CD4-positive, alpha-beta T cell (primary cell): ENCODE results near the gene YY1. TPM values are rescaled to one million over a fixed set of nuclear protein-coding genes. Genes with fewer than 3 reads are reported as not detected.

Experiments used
- ATAC-seq: fragments of 200-7000 bp; cut with Tn5 transposase; one replicate; pipeline ENCODE4 v1.10.0; 2022; ENCODE audit warnings: mild to moderate bottlenecking; ENCODE audit not compliant: poor library complexity
- CTCF ChIA-PET: fragments of 350-600 bp; sonication (Branson Sonifier 250); formaldehyde crosslinking; loops from one replicate; lab custom pipeline; 2021; ENCODE audit warnings: antibody characterized with exemption, inconsistent platforms; lab: Charles Lee
- POLR2A ChIA-PET: fragments of 350-600 bp; sonication (Branson Sonifier 250); formaldehyde crosslinking; loops from one replicate; lab custom pipeline; 2021; ENCODE audit warnings: antibody characterized with exemption, inconsistent platforms; lab: Charles Lee
- DNase-seq, 14 experiments: peaks; one replicate each; pipeline ENCODE4 v3.0.0-alpha.2; 2013 to 2020; ENCODE audit warnings: mixed read lengths in 2 of 14
- H3K27ac ChIP-seq, 2 donors: one replicate each; pipeline versions ENCODE4 v1.5.1 to v1.7.0; 2013; ENCODE audit warnings: low read length in 2 of 2, low read depth in 1 of 2, mild to moderate bottlenecking in 1 of 2
- H3K27me3 ChIP-seq, 2 experiments: 1 replicate in 1 of 2; 2 replicates in 1 of 2; pipeline versions ENCODE4 v1.6.1 to v1.7.0; 2013; ENCODE audit warnings: low read length in 2 of 2, control low read depth in 1 of 2, mild to moderate bottlenecking in 1 of 2, moderate library complexity in 1 of 2; ENCODE audit not compliant: insufficient read depth in 2 of 2, control insufficient read depth in 1 of 2
- H3K36me3 ChIP-seq: one replicate; pipeline ENCODE4 v1.6.1; 2013; ENCODE audit warnings: low read length, control low read depth; ENCODE audit not compliant: insufficient read depth
- H3K4me1 ChIP-seq: one replicate; pipeline ENCODE4 v1.6.1; 2013; ENCODE audit warnings: low read length, control low read depth; ENCODE audit not compliant: insufficient read depth
- H3K4me3 ChIP-seq: one replicate; pipeline ENCODE4 v1.5.1; 2013; ENCODE audit warnings: mild to moderate bottlenecking, low read length, moderate library complexity
- H3K9me3 ChIP-seq, 2 experiments: 1 replicate in 1 of 2; 2 replicates in 1 of 2; pipeline versions ENCODE4 v1.6.1 to v1.7.0; 2013; ENCODE audit warnings: low read length in 2 of 2, mild to moderate bottlenecking in 2 of 2, control low read depth in 1 of 2, moderate library complexity in 1 of 2; ENCODE audit not compliant: control insufficient read depth in 1 of 2, insufficient read depth in 1 of 2
- H3K27ac Mint-ChIP-seq: one replicate; pipeline ENCODE4 v1.8.0; 2020; ENCODE audit warnings: mixed read lengths
- H3K27me3 Mint-ChIP-seq: one replicate; pipeline ENCODE4 v1.8.0; 2021; ENCODE audit warnings: mixed read lengths
- H3K36me3 Mint-ChIP-seq: one replicate; pipeline ENCODE4 v1.8.0; 2021; ENCODE audit warnings: low read depth, mixed read lengths
- H3K4me1 Mint-ChIP-seq: one replicate; pipeline ENCODE4 v1.8.0; 2021; ENCODE audit warnings: low read depth, mixed read lengths
- H3K4me3 Mint-ChIP-seq: one replicate; pipeline ENCODE4 v1.8.0; 2020; ENCODE audit warnings: mild to moderate bottlenecking, mixed read lengths
- H3K9me3 Mint-ChIP-seq: one replicate; pipeline ENCODE4 v1.8.0; 2020; ENCODE audit warnings: mixed read lengths
- CTCF ChIP-seq: fragments of 200-600 bp; IDR thresholded peaks from one replicate; pipeline ENCODE4 v1.8.0; 2022; ENCODE audit warnings: antibody characterized with exemption, mild to moderate bottlenecking
- intact Hi-C, 2 experiments: fragments of 100-400 bp; cut with DNase I in 1 of 2; cut with micrococcal nuclease in 1 of 2; formaldehyde crosslinking; loops; one replicate each; pipeline versions ENCODE4 v1.15.1 to v1.9.0; 2023 to 2025; cut with DNase I, micrococcal nuclease
- total RNA-seq, 174 experiments: library from RNA in 2 of 174; stranded (reverse) in 2 of 174; gene quantifications; one replicate each; pipeline ENCODE4 v1.2.3 and lab custom pipeline; 2021 to 2026

The YY1 gene
- total RNA-seq, 2 experiments from 2014 or later = 68.9 to 70.4 TPM

GRCh38 chr14:100313464-100314230, 74.7 kb downstream of the YY1 start:
- H3K4me3 ChIP-seq = no peak overlapping the region
- H3K9me3 Mint-ChIP-seq = no peaks in the 10 kb centered on the region
- peaks cover 12% of the 10 kb centered on the region for H3K4me1 ChIP-seq
- H3K27ac Mint-ChIP-seq = no peak overlapping the region
- H3K27ac ChIP-seq = no peak overlapping the region
- ChIA-PET POLR2A (no interaction called here), CTCF (no interaction called here)
- no peaks in the 10 kb centered on the region for H3K4me1 Mint-ChIP-seq
- no peaks in the 10 kb centered on the region for H3K36me3 Mint-ChIP-seq
- ATAC-seq (no peak), DNase-seq (no peak)
- H3K27me3 ChIP-seq = no peaks in the 10 kb centered on the region
- no peaks in the 10 kb centered on the region for H3K36me3 ChIP-seq
- no peaks in the 10 kb centered on the region for H3K27me3 Mint-ChIP-seq
- no peak overlapping the region for H3K4me3 Mint-ChIP-seq
- TF ChIP-seq CTCF = no peak
- intact Hi-C loops = no loop called here
- H3K9me3 ChIP-seq = no peaks in the 10 kb centered on the region

- POLR2A ChIA-PET = no interaction called here
- no peak for TF ChIP-seq CTCF
- ATAC-seq (no peak), DNase-seq (no peak)
- Mint-ChIP-seq H3K27me3 (no peaks in the 10 kb centered on the region), H3K9me3 (no peaks in the 10 kb centered on the region), H3K36me3 (no peaks in the 10 kb centered on the region), H3K4me3 (no peak overlapping the region), H3K27ac (no peak overlapping the region), H3K4me1 (peaks cover 4% of the 10 kb centered on the region)
- CTCF ChIA-PET = no interaction called here
- H3K36me3 ChIP-seq = no peaks in the 10 kb centered on the region
- no peak overlapping the region for H3K27ac ChIP-seq
- no peaks in the 10 kb centered on the region for H3K27me3 ChIP-seq
- no peak overlapping the region for H3K4me3 ChIP-seq
- H3K4me1 ChIP-seq = peaks cover 12% of the 10 kb centered on the region
- intact Hi-C loops = no loop called here
- no peaks in the 10 kb centered on the region for H3K9me3 ChIP-seq
These were observed 75.8 kb downstream of the YY1 start for GRCh38 chr14:100314724-100315123.

GRCh38 chr14:100317389-100317788, 78.4 kb downstream of the YY1 start:
- ATAC-seq = no peak
- Histone ChIP-seq H3K4me3 (no peak overlapping the region), H3K36me3 (no peaks in the 10 kb centered on the region), H3K9me3 (no peaks in the 10 kb centered on the region), H3K27ac (no peak overlapping the region), H3K27me3 (no peaks in the 10 kb centered on the region), H3K4me1 (peaks cover 12% of the 10 kb centered on the region)
- POLR2A ChIA-PET = no interaction called here
- no peaks in the 10 kb centered on the region for H3K36me3 Mint-ChIP-seq
- CTCF ChIA-PET = interaction anchor here (1.1 kb wide), 1 partner anchor 14 kb away, joined by 3 read pairs; no protein-coding TSS in a partner anchor
- no peaks in the 10 kb centered on the region for H3K9me3 Mint-ChIP-seq
- H3K4me1 Mint-ChIP-seq = peaks cover 4% of the 10 kb centered on the region
- H3K27me3 Mint-ChIP-seq = no peaks in the 10 kb centered on the region
- TF ChIP-seq CTCF = no peak
- no peak overlapping the region for H3K4me3 Mint-ChIP-seq
- intact Hi-C loops = no loop called here
- no peak for DNase-seq
- no peak overlapping the region for H3K27ac Mint-ChIP-seq
